AG04450 (cell line): ENCODE measurements around the gene MED13L. TPM values are rescaled to one million over a fixed set of nuclear protein-coding genes. Genes with fewer than 3 reads are reported as not detected.

Experiments used
- CTCF ChIA-PET: fragments of 300-600, 350-600 bp; formaldehyde crosslinking; extraction: SDS; loops from one replicate; lab custom pipeline; 2022; ENCODE audit warnings: antibody characterized with exemption, inconsistent platforms; lab: Charles Lee
- POLR2A ChIA-PET: fragments of 350-600 bp; formaldehyde crosslinking; extraction: SDS; loops from one replicate; lab custom pipeline; 2021; ENCODE audit warnings: antibody characterized with exemption, inconsistent platforms; lab: Yijun Ruan, JAX
- DNase-seq: peaks from one replicate; pipeline ENCODE4 v3.0.0-alpha.2; 2011; ENCODE audit warnings: low read depth, low spot score
- H3K27ac ChIP-seq: one replicate; pipeline ENCODE4 v1.5.1; 2012; ENCODE audit warnings: low read depth, low read length, control low read depth
- H3K27me3 ChIP-seq: one replicate; pipeline ENCODE4 v1.6.0; 2012; ENCODE audit warnings: low read length; ENCODE audit not compliant: control insufficient read depth, insufficient read depth
- H3K4me3 ChIP-seq: 2 replicates; pipeline ENCODE4 v1.5.1; 2011; ENCODE audit warnings: mild to moderate bottlenecking, low read depth, low read length, control low read depth
- H3K9me3 ChIP-seq: 2 replicates; pipeline ENCODE4 v1.5.1; 2012; ENCODE audit warnings: low read length; ENCODE audit not compliant: control insufficient read depth, insufficient read depth
- CTCF ChIP-seq: IDR thresholded peaks from 2 replicates; pipeline ENCODE4 v1.5.1; 2011; ENCODE audit warnings: low read depth, low read length, control low read depth, inconsistent platforms
- polyA plus RNA-seq: library from polyadenylated mRNA; depleted of rRNA; stranded (reverse); fragments of >200 nt; gene quantifications from 2 replicates; pipeline ENCODE4 v1.2.3, GENCODE V29; 2011

Gene MED13L
- polyA plus RNA-seq, 1 experiment, result 56.2 TPM

GRCh38 chr12:116069943-116070342, 207.6 kb downstream of the MED13L start:
- DNase-seq, result no peak
- POLR2A ChIA-PET, result no interaction called here
- H3K4me3 ChIP-seq, result no peak overlapping the region

GRCh38 chr12:116068853-116069252, 208.6 kb downstream of the MED13L start:
- H3K9me3 ChIP-seq, result no peaks in the 10 kb centered on the region
- no peaks in the 10 kb centered on the region for H3K27me3 ChIP-seq
- no peak overlapping the region for H3K27ac ChIP-seq
- no peak for TF ChIP-seq CTCF
- CTCF ChIA-PET, result interaction anchor here (1.1 to 1.4 kb wide), 2 partner anchors 15 to 18 kb away, joined by 4 read pairs; no protein-coding TSS in a partner anchor
- DNase-seq, result no peak
- no peak overlapping the region for H3K4me3 ChIP-seq
- POLR2A ChIA-PET, result no interaction called here

More at GRCh38 chr12:116069943-116070342, 207.6 kb downstream of the MED13L start:
- Histone ChIP-seq H3K27ac (no peak overlapping the region), H3K9me3 (no peaks in the 10 kb centered on the region), H3K27me3 (no peaks in the 10 kb centered on the region)
- no peak for TF ChIP-seq CTCF
- CTCF ChIA-PET, result interaction anchor here (0.6 to 1.3 kb wide), 2 partner anchors 18 to 55 kb away, joined by 3 to 4 read pairs; no protein-coding TSS in a partner anchor

GRCh38 chr12:116068371-116068770, 209.1 kb downstream of the MED13L start:
- no peak overlapping the region for H3K4me3 ChIP-seq
- H3K27me3 ChIP-seq, result no peaks in the 10 kb centered on the region
- H3K9me3 ChIP-seq, result no peaks in the 10 kb centered on the region
- ChIA-PET CTCF (interaction anchor here (1.0 to 1.5 kb wide), 4 partner anchors 10 to 133 kb away, joined by 3 to 4 read pairs (median 4); no protein-coding TSS in a partner anchor), POLR2A (no interaction called here)
- no peak for TF ChIP-seq CTCF
- no peak overlapping the region for H3K27ac ChIP-seq
- no peak for DNase-seq

GRCh38 chr12:116067892-116068291, 209.6 kb downstream of the MED13L start:
- no peak overlapping the region for H3K27ac ChIP-seq
- H3K27me3 ChIP-seq, result no peaks in the 10 kb centered on the region

More at GRCh38 chr12:116067892-116068291, 209.6 kb downstream of the MED13L start:
- Histone ChIP-seq H3K9me3 (no peaks in the 10 kb centered on the region), H3K4me3 (no peak overlapping the region)
- POLR2A ChIA-PET, result no interaction called here
- no peak for TF ChIP-seq CTCF
- no peak for DNase-seq
- CTCF ChIA-PET, result interaction anchor here (1.0 to 1.5 kb wide), 4 partner anchors 10 to 134 kb away, joined by 3 to 4 read pairs (median 4); no protein-coding TSS in a partner anchor
